Endothelial cell of umbilical vein (primary cell): Measurements from ENCODE around the gene VARS1. TPM values are rescaled to one million over a fixed set of nuclear protein-coding genes. Genes with fewer than 3 reads are reported as not detected.

Experiments used
- BruUV-seq: library from RNA; stranded (reverse); fragments of 400-500 nt; replicated peaks from 2 replicates; lab custom pipeline; 2021; lab: Mats Ljungman, UMichigan
- CTCF ChIA-PET: fragments of 300-600, 350-600 bp; sonication (Branson Sonifier 250); formaldehyde crosslinking; loops from one replicate; lab custom pipeline; 2021; ENCODE audit warnings: antibody characterized with exemption, inconsistent platforms; lab: Charles Lee
- POLR2A ChIA-PET: fragments of 300-600, 350-600 bp; sonication (Branson Sonifier 250); formaldehyde crosslinking; loops from one replicate; lab custom pipeline; 2021; ENCODE audit warnings: antibody characterized with exemption, inconsistent platforms; lab: Charles Lee
- DNase-seq: peaks from one replicate; pipeline ENCODE4 v3.0.0-alpha.2; 2011; ENCODE audit warnings: low read depth, low spot score
- FAIRE-seq: peaks from 2 replicates; lab custom pipeline; 2011; peaks lifted over from hg19 to GRCh38; lab: Jason Lieb, UNC
- H2AFZ ChIP-seq: 2 replicates; pipeline ENCODE4 v1.6.0; 2012; ENCODE audit warnings: low read depth, low read length, control low read depth, inconsistent platforms
- H3K27ac ChIP-seq: 2 replicates; pipeline ENCODE4 v1.5.1; 2011; ENCODE audit warnings: low read depth, mild to moderate bottlenecking, control low read depth, low read length, moderate library complexity; ENCODE audit not compliant: insufficient read depth
- H3K27me3 ChIP-seq, 2 experiments: 2 replicates each; pipeline versions ENCODE4 v1.6.0 to v1.6.1; 2011; ENCODE audit warnings: low read length in 2 of 2, mixed read lengths in 1 of 2; ENCODE audit not compliant: control insufficient read depth in 2 of 2, insufficient read depth in 2 of 2
- H3K36me3 ChIP-seq, 2 experiments: 2 replicates in 1 of 2; 3 replicates in 1 of 2; pipeline ENCODE4 v1.5.1; 2011; ENCODE audit warnings: low read length in 2 of 2, mild to moderate bottlenecking in 1 of 2, moderate library complexity in 1 of 2; ENCODE audit not compliant: control insufficient read depth in 2 of 2, insufficient read depth in 2 of 2; ENCODE audit errors: extremely low read depth in 1 of 2
- H3K4me1 ChIP-seq: 3 replicates; pipeline ENCODE4 v1.5.1; 2011; ENCODE audit warnings: mild to moderate bottlenecking, low read length; ENCODE audit not compliant: control insufficient read depth, insufficient read depth; ENCODE audit errors: extremely low read depth
- H3K4me2 ChIP-seq: 2 replicates; pipeline ENCODE4 v1.6.1; 2011; ENCODE audit warnings: low read length, control low read depth, mixed read lengths; ENCODE audit not compliant: insufficient read depth
- H3K4me3 ChIP-seq, 3 experiments: fragments of 200-600 bp in 1 of 3; sonication (generic), shearing (Covaris generic) in 1 of 3; replicated peaks in 1 of 3; 2 replicates each; pipeline ENCODE4 v1.5.1; 2011 to 2016; ENCODE audit warnings: control low read depth in 3 of 3, low read length in 3 of 3, mild to moderate bottlenecking in 2 of 3, inconsistent platforms in 1 of 3, low read depth in 1 of 3, moderate library complexity in 1 of 3; ENCODE audit not compliant: insufficient read depth in 1 of 3
- H3K79me2 ChIP-seq: 2 replicates; pipeline ENCODE4 v1.6.0; 2012; ENCODE audit warnings: low read length, inconsistent platforms; ENCODE audit not compliant: control insufficient read depth, insufficient read depth
- H3K9ac ChIP-seq: replicated peaks from 2 replicates; pipeline ENCODE3; 2011; ENCODE audit warnings: low read length, control low read depth; ENCODE audit not compliant: insufficient read depth; ENCODE audit errors: extremely low read depth
- H3K9me1 ChIP-seq: replicated peaks from 3 replicates; pipeline ENCODE4 v1.6.0; 2011; ENCODE audit warnings: mild to moderate bottlenecking, low read length; ENCODE audit not compliant: control insufficient read depth, insufficient read depth; ENCODE audit errors: extremely low read depth
- H3K9me3 ChIP-seq: replicated peaks from 2 replicates; pipeline ENCODE4 v1.5.1; 2012; ENCODE audit warnings: low read length, inconsistent platforms; ENCODE audit not compliant: control insufficient read depth, insufficient read depth
- H4K20me1 ChIP-seq: replicated peaks from 2 replicates; pipeline ENCODE3; 2011; ENCODE audit warnings: mild to moderate bottlenecking, low read length; ENCODE audit not compliant: control insufficient read depth, insufficient read depth; ENCODE audit errors: extremely low read depth
- EZH2 ChIP-seq: IDR thresholded peaks from 2 replicates; pipeline ENCODE4 v1.6.1; 2012; ENCODE audit warnings: borderline replicate concordance, low read depth, mild to moderate bottlenecking, moderate library complexity, low read length, inconsistent platforms; ENCODE audit not compliant: severe bottlenecking
- FOS ChIP-seq: IDR thresholded peaks from 2 replicates; pipeline ENCODE4 v1.6.1; 2011; ENCODE audit warnings: mild to moderate bottlenecking, low read length, moderate library complexity, borderline replicate concordance; ENCODE audit not compliant: insufficient read depth
- GATA2 ChIP-seq: IDR thresholded peaks from 2 replicates; pipeline ENCODE4 v1.7.0; 2011; ENCODE audit warnings: low read depth, mild to moderate bottlenecking, moderate library complexity, mixed read lengths, low read length; ENCODE audit not compliant: insufficient read length, insufficient read depth
- JUN ChIP-seq: IDR thresholded peaks from 2 replicates; pipeline ENCODE4 v1.6.1; 2011; ENCODE audit warnings: borderline replicate concordance, low read depth; ENCODE audit not compliant: insufficient read length, insufficient read depth
- MYC ChIP-seq: IDR thresholded peaks from one replicate; pipeline ENCODE4 v1.6.1; 2011; ENCODE audit warnings: mild to moderate bottlenecking, low read depth, low read length
- POLR2A ChIP-seq: IDR thresholded peaks from 2 replicates; pipeline ENCODE4 v1.6.1; 2012; ENCODE audit warnings: low read depth, mild to moderate bottlenecking, control low read depth, low read length
- POLR2AphosphoS5 ChIP-seq: IDR thresholded peaks from 2 replicates; pipeline ENCODE4 v1.6.1; 2012; ENCODE audit warnings: low read depth, mild to moderate bottlenecking, control low read depth, low read length, moderate library complexity; ENCODE audit not compliant: insufficient read depth
- dilution Hi-C: fragments of 300-500 bp; cut with MboI; formaldehyde crosslinking; loops from one replicate; pipeline ENCODE4 v1.15.0; 2019; ENCODE audit warnings: low sequenced_read_pairs; ENCODE audit not compliant: extremely low pct_ligation_motif_present
- intact Hi-C: fragments of 100-400 bp; cut with micrococcal nuclease; formaldehyde crosslinking; loops from one replicate; pipeline ENCODE4 v1.10.0; 2022
- polyA plus RNA-seq, 4 experiments: library from polyadenylated mRNA; depleted of rRNA in 3 of 4; stranded (reverse) in 3 of 4; unstranded in 1 of 4; fragments of >200 nt; gene quantifications; 2 replicates each; pipeline versions ENCODE4 v1.2.1 to v1.2.3, GENCODE V29; 2011 to 2012; ENCODE audit warnings: missing spikeins in 1 of 4
- total RNA-seq: library from RNA; stranded (reverse); gene quantifications from 2 replicates; pipeline ENCODE4 v1.2.3, GENCODE V29; 2021
- TF ChIP-seq, protein P1 (sequence below): IDR thresholded peaks from 2 replicates; pipeline ENCODE4 v1.6.1; 2011; ENCODE audit not compliant: insufficient read depth, insufficient read length
- TF ChIP-seq, protein P2 (sequence below), 2 donors: IDR thresholded peaks; 1 replicate in 1 of 2; 2 replicates in 1 of 2; pipeline ENCODE4 v1.5.1; 2011; ENCODE audit warnings: low read length in 2 of 2, mild to moderate bottlenecking in 2 of 2, moderate library complexity in 2 of 2, control low read depth in 1 of 2, inconsistent platforms in 1 of 2, low read depth in 1 of 2; ENCODE audit not compliant: insufficient read depth in 1 of 2; ENCODE audit errors: extremely low read depth in 1 of 2

VARS1 gene
- total and polyA plus RNA-seq, 2 donors (not counting 3 experiments of a cell fraction or from before 2014, with no cell fraction given): 37.4 to 121 TPM

DNA sequence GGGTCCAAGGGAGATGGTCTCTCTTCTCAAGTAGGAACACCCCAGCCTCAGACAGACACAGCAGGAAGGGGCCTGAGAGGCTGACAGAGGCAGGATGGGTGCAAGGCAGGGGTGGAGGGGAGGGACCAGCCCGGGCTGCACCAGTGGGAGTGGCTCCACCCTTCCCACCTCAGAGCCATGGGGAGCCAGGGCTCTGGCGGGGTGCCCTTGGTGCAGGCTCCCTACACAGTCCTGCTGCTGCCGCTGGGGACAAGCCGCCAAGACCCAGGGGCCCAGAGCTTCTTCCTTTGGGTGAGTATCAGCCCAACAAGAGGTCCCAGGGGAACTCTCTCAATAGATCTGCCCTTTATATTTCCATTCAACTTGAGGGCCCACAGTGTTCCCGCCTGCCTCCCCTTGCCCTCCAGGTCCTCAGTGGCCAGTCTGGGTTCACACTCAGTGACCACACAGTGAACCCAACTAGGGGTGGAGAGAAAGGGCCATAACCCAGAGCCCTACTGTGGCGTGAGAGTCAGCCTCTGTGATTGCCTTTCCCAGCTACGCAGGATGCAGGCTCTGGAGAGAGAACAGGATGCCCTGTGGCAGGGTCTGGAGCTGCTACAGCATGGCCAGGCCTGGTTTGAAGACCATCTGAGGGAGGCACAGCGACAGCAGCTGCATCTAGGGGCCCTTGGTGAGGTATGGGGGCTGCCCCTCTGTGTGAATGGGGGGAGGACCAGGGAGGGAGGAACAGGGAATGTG, 32.5 kb downstream of the VARS1 start:
- no peaks in the 10 kb centered on the region for H3K27me3 ChIP-seq
- BruUV-seq: no TSS peak
- H2AFZ ChIP-seq: no peak overlapping the region
- H3K36me3 ChIP-seq: peaks cover 2% of the 10 kb centered on the region in 2 experiments
- TF ChIP-seq JUN: no peak
- TF ChIP-seq, protein P1, sequence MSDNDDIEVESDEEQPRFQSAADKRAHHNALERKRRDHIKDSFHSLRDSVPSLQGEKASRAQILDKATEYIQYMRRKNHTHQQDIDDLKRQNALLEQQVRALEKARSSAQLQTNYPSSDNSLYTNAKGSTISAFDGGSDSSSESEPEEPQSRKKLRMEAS: no peak
- no peak for TF ChIP-seq MYC
- TF ChIP-seq EZH2: no peak
- TF ChIP-seq, protein P2, sequence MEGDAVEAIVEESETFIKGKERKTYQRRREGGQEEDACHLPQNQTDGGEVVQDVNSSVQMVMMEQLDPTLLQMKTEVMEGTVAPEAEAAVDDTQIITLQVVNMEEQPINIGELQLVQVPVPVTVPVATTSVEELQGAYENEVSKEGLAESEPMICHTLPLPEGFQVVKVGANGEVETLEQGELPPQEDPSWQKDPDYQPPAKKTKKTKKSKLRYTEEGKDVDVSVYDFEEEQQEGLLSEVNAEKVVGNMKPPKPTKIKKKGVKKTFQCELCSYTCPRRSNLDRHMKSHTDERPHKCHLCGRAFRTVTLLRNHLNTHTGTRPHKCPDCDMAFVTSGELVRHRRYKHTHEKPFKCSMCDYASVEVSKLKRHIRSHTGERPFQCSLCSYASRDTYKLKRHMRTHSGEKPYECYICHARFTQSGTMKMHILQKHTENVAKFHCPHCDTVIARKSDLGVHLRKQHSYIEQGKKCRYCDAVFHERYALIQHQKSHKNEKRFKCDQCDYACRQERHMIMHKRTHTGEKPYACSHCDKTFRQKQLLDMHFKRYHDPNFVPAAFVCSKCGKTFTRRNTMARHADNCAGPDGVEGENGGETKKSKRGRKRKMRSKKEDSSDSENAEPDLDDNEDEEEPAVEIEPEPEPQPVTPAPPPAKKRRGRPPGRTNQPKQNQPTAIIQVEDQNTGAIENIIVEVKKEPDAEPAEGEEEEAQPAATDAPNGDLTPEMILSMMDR (IDR thresholded peaks at IDR 0.05; ENCODE audit: extremely low read depth in 1 of 2, insufficient read depth in 1 of 2, low read depth in 1 of 2, low read length in 2 of 2): no peak
- TF ChIP-seq POLR2A: no peak
- TF ChIP-seq GATA2: no peak
- TF ChIP-seq FOS: no peak
- no peak for TF ChIP-seq POLR2AphosphoS5
- H3K9ac ChIP-seq: no peak overlapping the region
- FAIRE-seq (no peak), DNase-seq (no peak)
- POLR2A ChIA-PET: no interaction called here
- dilution Hi-C loops (no loop called here), intact Hi-C loops (no loop called here)
- CTCF ChIA-PET: interaction anchor here (0.7 kb wide), 1 partner anchor 33 kb away, joined by 3 read pairs; no protein-coding TSS in a partner anchor
- H4K20me1 ChIP-seq: no peaks in the 10 kb centered on the region
- no peaks in the 10 kb centered on the region for H3K79me2 ChIP-seq
- peak overlapping the region; percentile 2 for H3K27ac ChIP-seq
- no peak overlapping the region for H3K4me2 ChIP-seq
- H3K4me1 ChIP-seq: no peaks in the 10 kb centered on the region
- H3K9me1 ChIP-seq: no peaks in the 10 kb centered on the region
- no peak overlapping the region for H3K4me3 ChIP-seq
- H3K9me3 ChIP-seq: no peaks in the 10 kb centered on the region
